Measurements from ENCODE around the gene SLC6A18. TPM values are rescaled to one million over a fixed set of nuclear protein-coding genes. Genes with fewer than 3 reads are reported as not detected.

SLC6A18 gene
- polyA plus RNA-seq, 1 of the 3 experiments (the other 2 are of a cell fraction) = not detected

DNA sequence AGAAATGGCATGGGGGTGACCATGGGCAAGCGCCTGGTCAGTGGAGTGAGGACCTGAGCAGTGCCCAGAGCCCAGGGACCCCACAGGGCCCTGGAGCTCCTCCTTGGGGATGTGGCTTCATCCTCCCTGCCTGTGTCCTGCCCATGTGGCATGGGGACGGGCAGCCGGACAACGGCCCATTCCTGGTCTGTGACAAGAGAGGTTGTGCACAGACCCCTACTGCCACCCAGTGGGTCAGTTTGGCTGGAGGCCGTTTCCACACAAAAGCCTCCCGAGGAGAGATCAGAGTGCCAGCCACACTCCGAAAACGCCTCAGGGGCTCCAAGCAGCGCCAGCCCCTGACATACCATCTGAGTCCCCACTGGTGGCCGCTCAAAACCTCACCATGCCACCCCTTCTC is 19.8 kb downstream of the SLC6A18 start:
- 50% methylated on average over 1 of the region's 10 CpGs for WGBS (ENCODE audit: low lambda C conversion rate)
- H3F3A ChIP-seq (replicated peaks; ENCODE audit: insufficient read depth) = no peaks in the 10 kb centered on the region
- no peaks in the 10 kb centered on the region; a peak in 1 of 4 replicates for H3K4me1 ChIP-seq (ENCODE audit: control insufficient read depth in 1 of 2, insufficient read depth in 2 of 2, low read depth in 1 of 2, low read length in 1 of 2)
- POLR2A ChIA-PET = no interaction called here
- H3K4me3 ChIP-seq (ENCODE audit: low read depth in 2 of 2, low read length in 1 of 2) = no peak overlapping the region
- no peaks in the 10 kb centered on the region for H3K36me3 ChIP-seq (replicated peaks in 1 of 2; ENCODE audit: control insufficient read depth in 1 of 2, insufficient read depth in 2 of 2, low read length in 1 of 2)
- peaks cover 16% of the 10 kb centered on the region for H3K27me3 ChIP-seq (ENCODE audit: insufficient read depth)
- no peaks in the 10 kb centered on the region for H4K20me1 ChIP-seq (ENCODE audit: insufficient read depth)
- peak; percentile 74 for DNase-seq
- TF ChIP-seq EP300 (IDR thresholded peaks at IDR 0.05; ENCODE audit: borderline replicate concordance in 1 of 2, low read depth in 1 of 2, low read length in 1 of 2) = no peak
- peak; percentile 49 for TF ChIP-seq RAD21 (IDR thresholded peaks at IDR 0.05; ENCODE audit: low read length)
- no peak overlapping the region for H3K9ac ChIP-seq
- no peaks in the 10 kb centered on the region for H3K9me3 ChIP-seq
- CTCF ChIA-PET = interaction anchor here (2.8 kb wide), 1 partner anchor 71 kb away, joined by 12 read pairs; no protein-coding TSS in a partner anchor
- no peaks in the 10 kb centered on the region for H3K79me2 ChIP-seq (ENCODE audit: insufficient read depth)
- no peak overlapping the region for H3K4me2 ChIP-seq
- no peaks in the 10 kb centered on the region for H3K9me2 ChIP-seq
- H3K27ac ChIP-seq (ENCODE audit: low read depth in 2 of 2, low read length in 1 of 2) = no peak overlapping the region
- H2AFZ ChIP-seq (ENCODE audit: low read depth) = no peak overlapping the region

DNA sequence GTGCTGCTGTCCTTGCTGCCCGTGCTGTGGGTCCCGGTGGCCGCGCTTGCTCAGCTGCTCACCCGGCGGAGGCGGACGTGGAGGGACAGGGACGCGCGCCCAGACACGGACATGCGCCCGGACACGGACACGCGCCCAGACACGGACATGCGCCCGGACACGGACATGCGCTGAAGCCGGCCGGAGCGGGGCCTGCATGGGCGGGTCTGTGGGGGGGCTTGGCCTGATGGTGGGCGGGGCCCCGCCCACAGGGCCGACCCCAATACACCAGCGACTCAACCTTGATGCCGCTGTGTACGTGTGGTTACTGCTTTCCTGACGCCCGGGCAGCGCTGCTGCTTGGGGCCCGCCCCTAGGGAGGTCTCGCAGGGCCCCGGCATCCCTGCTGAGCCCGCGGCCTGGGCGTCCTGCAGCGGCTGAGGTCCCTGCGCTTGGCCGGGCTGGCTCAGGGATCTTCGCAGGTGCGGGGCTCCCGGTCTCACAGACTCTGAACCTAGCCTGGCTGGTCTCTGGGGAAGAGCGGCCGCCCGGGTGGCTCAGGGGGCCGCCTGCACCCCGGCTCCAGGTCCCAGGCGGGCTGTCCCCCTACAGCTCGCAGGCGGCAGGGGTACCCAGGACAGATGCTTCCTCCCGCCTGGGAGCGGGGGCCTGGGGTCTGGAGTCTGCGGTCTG is 20.9 kb downstream of the SLC6A18 start:
- WGBS (ENCODE audit: low lambda C conversion rate) = 0% methylated on average over 3 of the region's 58 CpGs
- no peak overlapping the region; a peak in 1 of 4 replicates for H3K4me3 ChIP-seq (ENCODE audit: low read depth in 2 of 2, low read length in 1 of 2)
- TF ChIP-seq TAF1 (IDR thresholded peaks at IDR 0.05; ENCODE audit: borderline replicate concordance, low read depth, low read length) (no peak), EZH2phosphoT487 (IDR thresholded peaks at IDR 0.05; ENCODE audit: borderline replicate concordance, low read depth) (no peak), TEAD4 (IDR thresholded peaks at IDR 0.05; ENCODE audit: borderline replicate concordance, insufficient read depth) (no peak), FOSL2 (IDR thresholded peaks at IDR 0.05; ENCODE audit: borderline replicate concordance, low read depth) (no peak), SIN3A (IDR thresholded peaks at IDR 0.05; ENCODE audit: borderline replicate concordance, low read depth, low read length) (no peak), SMC3 (IDR thresholded peaks at IDR 0.05; ENCODE audit: low read depth, low read length) (no peak), RXRA (IDR thresholded peaks at IDR 0.05; ENCODE audit: borderline replicate concordance, low read depth) (no peak), USF1 (IDR thresholded peaks at IDR 0.05; ENCODE audit: borderline replicate concordance, low read depth) (no peak), FOXM1 (IDR thresholded peaks at IDR 0.05; ENCODE audit: low read depth) (no peak), RFX5 (IDR thresholded peaks at IDR 0.05; ENCODE audit: low read length) (no peak), GATA2 (CRISPR knock-in tag; IDR thresholded peaks at IDR 0.05) (no peak), RAD21 (IDR thresholded peaks at IDR 0.05; ENCODE audit: low read length) (no peak), NRF1 (IDR thresholded peaks at IDR 0.05; ENCODE audit: low read depth, low read length) (no peak), ZBTB33 (IDR thresholded peaks at IDR 0.05; ENCODE audit: borderline replicate concordance, low read depth) (no peak)
- TF ChIP-seq, protein P1, sequence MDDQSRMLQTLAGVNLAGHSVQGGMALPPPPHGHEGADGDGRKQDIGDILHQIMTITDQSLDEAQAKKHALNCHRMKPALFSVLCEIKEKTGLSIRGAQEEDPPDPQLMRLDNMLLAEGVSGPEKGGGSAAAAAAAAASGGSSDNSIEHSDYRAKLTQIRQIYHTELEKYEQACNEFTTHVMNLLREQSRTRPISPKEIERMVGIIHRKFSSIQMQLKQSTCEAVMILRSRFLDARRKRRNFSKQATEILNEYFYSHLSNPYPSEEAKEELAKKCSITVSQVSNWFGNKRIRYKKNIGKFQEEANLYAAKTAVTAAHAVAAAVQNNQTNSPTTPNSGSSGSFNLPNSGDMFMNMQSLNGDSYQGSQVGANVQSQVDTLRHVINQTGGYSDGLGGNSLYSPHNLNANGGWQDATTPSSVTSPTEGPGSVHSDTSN (IDR thresholded peaks at IDR 0.05) = no peak
- no peaks in the 10 kb centered on the region for H3K9me3 ChIP-seq
- H4K20me1 ChIP-seq (ENCODE audit: insufficient read depth) = no peaks in the 10 kb centered on the region
- no peaks in the 10 kb centered on the region for H3F3A ChIP-seq (replicated peaks; ENCODE audit: insufficient read depth)
- H3K4me2 ChIP-seq = no peak overlapping the region
- peak; percentile 77 for DNase-seq
- H3K27me3 ChIP-seq (ENCODE audit: insufficient read depth) = peaks cover 10% of the 10 kb centered on the region; the same call in 1 of the 2 replicates
- no peaks in the 10 kb centered on the region for H3K36me3 ChIP-seq (replicated peaks in 1 of 2; ENCODE audit: control insufficient read depth in 1 of 2, insufficient read depth in 2 of 2, low read length in 1 of 2)
- ChIA-PET POLR2A (no interaction called here), CTCF (interaction anchor here (2.8 kb wide), 1 partner anchor 72 kb away, joined by 12 read pairs; no protein-coding TSS in a partner anchor)
- no peaks in the 10 kb centered on the region; a peak in 1 of 4 replicates for H3K4me1 ChIP-seq (ENCODE audit: control insufficient read depth in 1 of 2, insufficient read depth in 2 of 2, low read depth in 1 of 2, low read length in 1 of 2)
- H3K79me2 ChIP-seq (ENCODE audit: insufficient read depth) = no peaks in the 10 kb centered on the region
- H2AFZ ChIP-seq (ENCODE audit: low read depth) = no peak overlapping the region
- no peaks in the 10 kb centered on the region for H3K9me2 ChIP-seq
- no peak overlapping the region for H3K9ac ChIP-seq
- no peak overlapping the region for H3K27ac ChIP-seq (ENCODE audit: low read depth in 2 of 2, low read length in 1 of 2)

Measured in SK-N-SH (cell line).